ENCODE data around the gene NDUFA8. TPM values are rescaled to one million over a fixed set of nuclear protein-coding genes. Genes with fewer than 3 reads are reported as not detected.

NDUFA8 gene
- total and polyA plus RNA-seq, 2 donors (not counting 1 experiment from before 2014, with no cell fraction given), result 26.6 to 90.2 TPM

GRCh38 chr9:122095010-122095767, 64.4 kb downstream of the NDUFA8 start:
- no peaks in the 10 kb centered on the region for H3K9me3 ChIP-seq (ENCODE audit: control insufficient read depth, insufficient read depth, low read depth, low read length)
- TF ChIP-seq EZH2 (IDR thresholded peaks at IDR 0.05; ENCODE audit: low read length, missing control alignments) (no peak), CTCF (conservative IDR thresholded peaks at IDR 0.05 in 1 of 2, IDR thresholded peaks at IDR 0.05 in 1 of 2; ENCODE audit: low read depth in 1 of 2, low read length in 2 of 2) (peak; percentile 44 to 77)
- peak; percentile 44 to 74 for DNase-seq (ENCODE audit: low read depth in 2 of 2)

More at GRCh38 chr9:122095010-122095767, 64.4 kb downstream of the NDUFA8 start:
- Histone ChIP-seq H3K36me3 (ENCODE audit: control insufficient read depth, insufficient read depth, low read length) (no peaks in the 10 kb centered on the region), H3K4me1 (ENCODE audit: control insufficient read depth, extremely low read depth, insufficient read depth, low read length) (peaks cover 9% of the 10 kb centered on the region), H3K9ac (ENCODE audit: insufficient read depth, low read length) (no peak overlapping the region), H3K27ac (ENCODE audit: insufficient read depth, low read length) (no peak overlapping the region), H3K4me2 (ENCODE audit: extremely low read depth, insufficient read depth, low read length) (no peak overlapping the region), H3K79me2 (ENCODE audit: control insufficient read depth, insufficient read depth, low read length) (peaks cover 20% of the 10 kb centered on the region), H4K20me1 (ENCODE audit: control insufficient read depth, extremely low read depth, insufficient read depth, low read length) (no peaks in the 10 kb centered on the region), H2AFZ (ENCODE audit: low read length) (no peak overlapping the region), H3K27me3 (ENCODE audit: control insufficient read depth, insufficient read depth, low read length) (peaks cover 9% of the 10 kb centered on the region), H3K4me3 (replicated peaks in 1 of 4; ENCODE audit: control extremely low read depth in 1 of 4, insufficient read depth in 1 of 4, low read depth in 3 of 4, low read length in 4 of 4) (peak overlapping the region in 1 of 4 experiments; percentile 10)

Other genes with a start within 250 kb of the NDUFA8 start
- 3.9 and 4.8 TPM in 2 replicates for gene TTLL11, start 66.5 kb downstream of the NDUFA8 start, total RNA-seq
- 3.9 and 5.4 TPM in 2 replicates for gene TTLL11, start 66.5 kb downstream of the NDUFA8 start, polyA plus RNA-seq
- 0.33 and 0.51 TPM in 2 replicates for gene MORN5, start 129 bp upstream of the NDUFA8 start, total RNA-seq
- gene MORN5, start 129 bp upstream of the NDUFA8 start, polyA plus RNA-seq, result not detected in 2 replicates
- gene LHX6, start 69.2 kb upstream of the NDUFA8 start, total RNA-seq, result not detected in 2 replicates
- 0.09 TPM in 1 of 2 replicates, not detected in the other for gene LHX6, start 69.2 kb upstream of the NDUFA8 start, polyA plus RNA-seq
- 9.5 and 11.2 TPM in 2 replicates for gene RBM18, start 105.1 kb upstream of the NDUFA8 start, total RNA-seq
- gene RBM18, start 105.1 kb upstream of the NDUFA8 start, polyA plus RNA-seq, result 18.3 and 25.1 TPM in 2 replicates
- 31.6 and 36.8 TPM in 2 replicates for gene MRRF, start 105.1 kb upstream of the NDUFA8 start, total RNA-seq
- 37.3 and 56.9 TPM in 2 replicates for gene MRRF, start 105.1 kb upstream of the NDUFA8 start, polyA plus RNA-seq
- 8.0 and 13.4 TPM in 2 replicates for gene PTGS1, start 211.2 kb upstream of the NDUFA8 start, total RNA-seq
- 52.9 and 86.5 TPM in 2 replicates for gene PTGS1, start 211.2 kb upstream of the NDUFA8 start, polyA plus RNA-seq

Data from fibroblast of lung (primary cell).